NB4 (cell line): ENCODE results near the gene TEX22.
A peak's percentile ranks its signal among the peaks of the same experiment; 100 is the strongest.

ENCODE experiments used
- DNase-seq: peaks from one replicate; pipeline ENCODE4 v3.0.0; 2010; ENCODE audit warnings: low read depth
- H3K4me3 ChIP-seq: one replicate; pipeline ENCODE4 v1.5.1; 2011; ENCODE audit warnings: mild to moderate bottlenecking, low read depth, low read length, moderate library complexity
- MYC ChIP-seq: IDR thresholded peaks from 2 replicates; pipeline ENCODE4 v1.6.1; 2011; ENCODE audit warnings: low read depth, low read length
- POLR2A ChIP-seq: IDR thresholded peaks from 2 replicates; pipeline ENCODE4 v1.6.1; 2011; ENCODE audit warnings: mild to moderate bottlenecking; ENCODE audit not compliant: insufficient read length; ENCODE audit errors: extremely low read depth
- TF ChIP-seq, protein P1 (sequence below): IDR thresholded peaks from one replicate; pipeline ENCODE4 v1.5.1; 2012; ENCODE audit warnings: low read depth, low read length
- TF ChIP-seq, protein P2 (sequence below): IDR thresholded peaks from 2 replicates; pipeline ENCODE4 v1.6.1; 2011; ENCODE audit warnings: low read depth, low read length

The TEX22 gene

DNA sequence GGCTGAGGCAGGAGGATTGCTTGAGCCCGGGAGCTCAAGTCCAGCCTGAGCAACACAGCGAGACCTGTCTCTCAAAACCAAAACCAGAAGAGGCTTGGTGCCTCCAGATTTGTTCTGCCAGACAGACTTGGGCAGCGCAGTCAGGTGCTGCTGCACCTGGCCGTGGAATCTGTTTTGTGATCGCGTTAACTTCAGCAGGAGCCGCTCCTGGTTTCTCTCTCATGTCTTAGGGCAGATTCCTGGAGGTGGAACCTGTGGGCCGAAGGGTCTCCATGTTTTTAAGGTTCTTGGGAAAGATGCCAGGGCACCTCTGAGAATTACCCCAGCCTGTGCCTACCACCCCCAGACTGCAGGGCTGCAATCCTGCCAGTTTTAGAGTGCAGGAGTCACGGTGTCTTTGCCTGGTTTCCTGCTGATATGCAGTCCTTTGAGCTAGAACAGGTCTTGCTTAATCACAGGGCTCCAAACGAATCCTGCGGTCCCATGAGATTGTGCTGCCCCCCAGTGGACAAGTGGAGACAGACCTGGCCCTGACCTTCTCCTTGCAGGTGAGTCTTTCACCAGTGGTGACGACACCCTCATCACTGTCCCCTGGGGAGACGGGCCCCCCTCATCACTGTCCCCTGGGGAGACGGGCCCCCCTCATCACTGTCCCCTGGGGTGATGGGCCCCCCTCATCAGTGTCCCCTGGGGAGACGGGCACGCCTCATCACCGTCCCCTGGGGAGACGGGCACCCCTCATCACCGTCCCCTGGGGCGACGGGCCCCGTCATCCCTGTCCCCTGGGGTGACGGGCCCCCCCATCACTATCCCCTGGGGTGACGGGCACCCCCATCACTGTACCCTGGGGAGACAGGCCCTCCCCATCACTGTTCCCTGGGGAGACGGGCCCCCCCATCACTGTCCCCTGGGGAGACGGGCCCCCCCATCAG is 46.2 kb upstream of the TEX22 start:
- TF ChIP-seq, protein P1, sequence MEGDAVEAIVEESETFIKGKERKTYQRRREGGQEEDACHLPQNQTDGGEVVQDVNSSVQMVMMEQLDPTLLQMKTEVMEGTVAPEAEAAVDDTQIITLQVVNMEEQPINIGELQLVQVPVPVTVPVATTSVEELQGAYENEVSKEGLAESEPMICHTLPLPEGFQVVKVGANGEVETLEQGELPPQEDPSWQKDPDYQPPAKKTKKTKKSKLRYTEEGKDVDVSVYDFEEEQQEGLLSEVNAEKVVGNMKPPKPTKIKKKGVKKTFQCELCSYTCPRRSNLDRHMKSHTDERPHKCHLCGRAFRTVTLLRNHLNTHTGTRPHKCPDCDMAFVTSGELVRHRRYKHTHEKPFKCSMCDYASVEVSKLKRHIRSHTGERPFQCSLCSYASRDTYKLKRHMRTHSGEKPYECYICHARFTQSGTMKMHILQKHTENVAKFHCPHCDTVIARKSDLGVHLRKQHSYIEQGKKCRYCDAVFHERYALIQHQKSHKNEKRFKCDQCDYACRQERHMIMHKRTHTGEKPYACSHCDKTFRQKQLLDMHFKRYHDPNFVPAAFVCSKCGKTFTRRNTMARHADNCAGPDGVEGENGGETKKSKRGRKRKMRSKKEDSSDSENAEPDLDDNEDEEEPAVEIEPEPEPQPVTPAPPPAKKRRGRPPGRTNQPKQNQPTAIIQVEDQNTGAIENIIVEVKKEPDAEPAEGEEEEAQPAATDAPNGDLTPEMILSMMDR = peak; percentile 78
- TF ChIP-seq POLR2A = no peak
- peak; percentile 53 for TF ChIP-seq MYC
- TF ChIP-seq, protein P2, sequence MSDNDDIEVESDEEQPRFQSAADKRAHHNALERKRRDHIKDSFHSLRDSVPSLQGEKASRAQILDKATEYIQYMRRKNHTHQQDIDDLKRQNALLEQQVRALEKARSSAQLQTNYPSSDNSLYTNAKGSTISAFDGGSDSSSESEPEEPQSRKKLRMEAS = peak; percentile 48; the same call in 1 of the 2 replicates
- no peak overlapping the region for H3K4me3 ChIP-seq
- peak; percentile 91 for DNase-seq

- TF ChIP-seq, protein P2 = no peak
- no peak for TF ChIP-seq POLR2A
- TF ChIP-seq MYC = no peak
- TF ChIP-seq, protein P1 = no peak
- no peak overlapping the region for H3K4me3 ChIP-seq
- DNase-seq = no peak
These were observed 45.2 kb upstream of the TEX22 start for GRCh38 chr14:105353136-105353535.

DNA sequence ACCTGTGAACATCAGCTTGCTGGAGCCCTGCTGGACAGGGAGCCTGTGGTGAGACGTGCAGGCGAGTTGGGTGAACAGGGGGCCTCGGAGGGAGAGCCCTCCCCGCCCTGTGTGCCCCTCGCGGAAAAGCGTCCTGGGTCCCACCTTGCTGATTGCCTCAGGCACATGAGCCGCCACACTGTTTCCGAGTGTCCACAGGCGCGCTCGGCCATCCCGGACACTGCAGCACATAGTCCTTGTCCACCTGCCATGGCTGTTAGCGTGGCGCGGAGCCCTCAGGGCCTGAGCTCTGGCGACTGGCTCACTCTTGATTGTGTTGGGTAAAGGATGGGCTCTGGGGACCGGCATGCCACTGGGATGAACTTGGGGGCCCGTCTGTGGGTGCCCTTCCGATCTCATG is 43.8 kb upstream of the TEX22 start:
- no peak for DNase-seq
- TF ChIP-seq, protein P2 = no peak
- TF ChIP-seq, protein P1 = no peak
- no peak for TF ChIP-seq MYC
- TF ChIP-seq POLR2A = no peak
- H3K4me3 ChIP-seq = no peak overlapping the region

DNA sequence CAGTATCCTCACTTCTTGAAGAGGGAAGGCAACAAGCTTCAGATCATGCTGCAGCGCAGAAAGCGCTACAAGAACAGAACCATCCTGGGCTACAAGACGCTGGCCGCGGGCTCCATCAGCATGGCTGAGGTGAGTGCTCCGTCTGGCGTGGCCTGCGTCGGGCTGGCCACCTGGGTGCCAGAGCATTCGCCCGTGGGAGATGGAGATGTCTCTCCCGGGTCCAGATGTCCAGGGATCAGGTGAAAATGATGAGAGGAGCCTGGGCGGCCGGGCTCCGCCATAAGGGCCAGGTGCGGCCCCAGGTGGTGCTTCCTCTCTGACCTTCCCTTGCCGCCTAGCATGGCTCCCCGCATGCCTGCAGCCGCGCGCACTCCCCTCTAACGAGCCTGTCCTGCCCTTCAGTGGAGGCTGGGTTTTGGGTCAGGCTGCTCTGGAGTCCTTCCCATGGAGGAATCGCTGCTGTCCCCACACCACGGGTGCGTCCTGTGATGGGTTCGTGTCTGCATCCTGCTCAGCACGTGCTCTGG is 43.2 kb upstream of the TEX22 start:
- DNase-seq = no peak
- TF ChIP-seq POLR2A = no peak
- TF ChIP-seq MYC = no peak
- TF ChIP-seq, protein P1 = no peak
- TF ChIP-seq, protein P2 = no peak
- no peak overlapping the region for H3K4me3 ChIP-seq

DNA sequence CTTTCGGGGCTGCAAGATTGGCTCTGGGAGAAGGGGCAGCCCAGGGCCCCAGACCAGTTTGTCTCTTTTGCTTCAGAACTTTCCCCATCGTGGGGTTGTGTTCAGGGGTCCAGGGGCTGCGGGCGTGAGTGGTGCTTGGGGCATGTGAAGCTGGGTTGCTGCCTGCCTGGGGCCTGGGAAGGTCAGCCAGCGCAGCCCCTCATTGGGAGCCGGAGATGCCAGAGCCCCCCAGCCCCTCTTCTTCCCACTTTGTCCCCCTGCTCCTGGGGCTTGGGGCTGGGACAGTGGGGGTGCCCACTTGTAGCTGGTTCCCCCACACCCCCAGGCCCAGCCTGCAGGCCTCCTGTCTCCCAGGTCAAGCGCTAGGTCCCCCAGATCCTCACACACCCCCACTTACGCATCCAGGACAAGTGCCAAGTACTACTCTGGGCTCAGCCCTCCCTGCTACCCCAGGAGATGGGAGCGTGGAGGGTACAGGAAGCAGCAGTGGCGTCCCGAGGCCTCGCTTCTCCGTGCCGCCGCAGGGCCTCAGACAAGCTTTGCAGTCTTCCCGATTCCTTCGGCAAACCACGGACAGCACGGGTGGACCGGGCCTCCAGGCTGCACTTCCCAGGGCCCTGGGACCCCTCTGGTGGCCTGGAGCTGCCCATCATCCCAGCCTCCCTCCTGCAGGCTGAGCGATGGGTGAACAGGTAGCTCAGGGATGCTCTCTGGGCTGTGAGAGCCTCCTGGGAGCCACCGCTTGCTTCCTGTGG is 42.3 kb upstream of the TEX22 start:
- no peak for DNase-seq
- no peak overlapping the region for H3K4me3 ChIP-seq
- TF ChIP-seq, protein P1 = no peak
- no peak for TF ChIP-seq MYC
- no peak for TF ChIP-seq POLR2A
- TF ChIP-seq, protein P2 = no peak
